Spleen (tissue), 7 donors: Measurements from ENCODE around the gene NTRK1.

Source experiments
- CTCF ChIP-seq, 11 experiments: fragments of 200-600 bp in 7 of 11; fragments of 450-650 bp in 4 of 11; sonication (generic) in 4 of 11; IDR thresholded peaks in 8 of 11; conservative IDR thresholded peaks in 3 of 11; 1 replicate in 7 of 11; 2 replicates in 4 of 11; pipeline versions ENCODE4 v1.4.0 to v1.8.0; 2016 to 2021; ENCODE audit warnings: antibody characterized with exemption in 11 of 11, inconsistent platforms in 4 of 11, mild to moderate bottlenecking in 1 of 11
- POLR2A ChIP-seq, 3 donors: fragments of 450-650 bp; IDR thresholded peaks; one replicate each; pipeline ENCODE4 v1.5.1; 2017; ENCODE audit warnings: antibody characterized with exemption in 3 of 3, mild to moderate bottlenecking in 1 of 3
- POLR2AphosphoS5 ChIP-seq, 3 donors: sonication (generic); formaldehyde crosslinking; IDR thresholded peaks; one replicate each; pipeline ENCODE4 v1.5.1; 2017; ENCODE audit warnings: antibody characterized with exemption in 3 of 3
- donor health status: DM: no; HTN: no; CAD: no; lungs with moderate emphysema.
- donor health status: DM: no; HTN: no; CAD: no.
- donor health status: DM: no; HTN: no; CAD: no.

- no peak for TF ChIP-seq POLR2AphosphoS5 (IDR thresholded peaks at IDR 0.05)
- no peak for TF ChIP-seq CTCF (IDR thresholded peaks at IDR 0.05 in 8 of 11, conservative IDR thresholded peaks at IDR 0.05 in 3 of 11)
- no peak for TF ChIP-seq POLR2A (IDR thresholded peaks at IDR 0.05)
Measured at GRCh38 chr1:156885314-156885713, 24.6 kb downstream of the NTRK1 start.
